ENCODE measurements around the gene CCDC9. TPM values are rescaled to one million over a fixed set of nuclear protein-coding genes. Genes with fewer than 3 reads are reported as not detected.
"Not testable (repeated sequence)": the region's sequence is repeated elsewhere in the genome, so short reads cannot be mapped to it uniquely, and the experiment has no call there.

CCDC9 gene
- total RNA-seq, 1 experiment from 2014 or later: 6.1 TPM

GRCh38 chr19:47280183-47280797 lies 24.0 kb downstream of the CCDC9 start:
- DNase-seq (ENCODE audit: extremely low read depth, low read depth): peak; percentile 27

- DNase-seq (ENCODE audit: extremely low read depth, low read depth): no peak
Observed at GRCh38 chr19:47283405-47284059, 27.2 kb downstream of the CCDC9 start.

DNA sequence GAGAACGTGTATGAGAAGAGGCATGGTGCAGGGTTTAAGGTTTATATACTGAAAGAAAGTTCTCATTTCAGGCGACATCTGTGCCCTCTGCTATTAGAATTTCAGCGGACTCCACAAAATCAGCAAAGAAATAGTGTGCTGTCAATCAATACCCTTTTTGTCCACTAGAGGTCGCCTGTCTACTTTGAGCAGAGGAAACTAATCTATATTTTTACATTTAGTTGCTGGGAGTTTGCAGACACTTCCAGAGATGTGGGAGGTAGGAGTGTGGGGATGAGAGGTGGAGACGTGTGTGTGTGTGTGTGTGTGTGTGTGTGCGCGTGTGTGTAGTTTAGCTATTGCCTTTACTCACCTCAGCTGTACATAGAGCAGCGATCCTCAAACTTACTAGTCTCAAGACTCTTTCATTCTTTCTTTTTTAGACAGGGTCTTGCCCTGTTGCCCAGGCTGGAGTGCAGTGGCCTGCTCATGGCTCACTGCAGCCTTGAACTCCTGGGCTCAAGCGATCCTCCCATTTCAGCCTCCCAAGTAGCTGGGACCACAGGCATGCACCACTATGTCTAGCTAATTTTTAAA lies 28.1 kb downstream of the CCDC9 start:
- peak; percentile 36 for DNase-seq (ENCODE audit: extremely low read depth, low read depth)

GRCh38 chr19:47296036-47296435 lies 39.7 kb downstream of the CCDC9 start:
- DNase-seq (ENCODE audit: extremely low read depth, low read depth): peak; percentile 80

DNA sequence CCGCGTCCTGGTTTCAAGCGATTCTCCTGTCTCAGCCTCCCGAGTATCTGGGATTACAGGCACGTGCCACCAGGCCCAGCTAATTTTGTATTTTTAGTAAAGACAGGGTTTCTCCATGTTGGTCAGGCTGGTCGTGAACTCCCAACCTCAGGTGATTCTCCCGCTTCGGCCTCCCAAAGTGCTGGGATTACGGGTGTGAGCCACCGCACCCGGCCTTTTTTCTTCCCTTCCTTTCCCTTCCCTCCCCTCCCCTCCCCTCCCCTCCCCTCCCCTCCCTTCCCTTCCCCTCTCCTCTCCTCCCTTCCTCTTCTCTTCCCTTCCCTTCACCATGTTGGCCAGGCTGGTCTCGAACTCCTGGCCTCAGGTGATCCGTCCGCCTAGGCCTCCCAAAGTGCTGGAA lies 44.5 kb downstream of the CCDC9 start:
- not testable (repeated sequence) for DNase-seq (ENCODE audit: extremely low read depth, low read depth)

GRCh38 chr19:47302249-47302648 lies 45.9 kb downstream of the CCDC9 start:
- DNase-seq (ENCODE audit: extremely low read depth, low read depth): no peak

GRCh38 chr19:47303966-47304365 lies 47.6 kb downstream of the CCDC9 start:
- no peak for DNase-seq (ENCODE audit: extremely low read depth, low read depth)

GRCh38 chr19:47305309-47305751 lies 49.0 kb downstream of the CCDC9 start:
- peak; percentile 57 for DNase-seq (ENCODE audit: extremely low read depth, low read depth)

GRCh38 chr19:47306303-47306702 lies 50.0 kb downstream of the CCDC9 start:
- DNase-seq (ENCODE audit: extremely low read depth, low read depth): no peak

DNA sequence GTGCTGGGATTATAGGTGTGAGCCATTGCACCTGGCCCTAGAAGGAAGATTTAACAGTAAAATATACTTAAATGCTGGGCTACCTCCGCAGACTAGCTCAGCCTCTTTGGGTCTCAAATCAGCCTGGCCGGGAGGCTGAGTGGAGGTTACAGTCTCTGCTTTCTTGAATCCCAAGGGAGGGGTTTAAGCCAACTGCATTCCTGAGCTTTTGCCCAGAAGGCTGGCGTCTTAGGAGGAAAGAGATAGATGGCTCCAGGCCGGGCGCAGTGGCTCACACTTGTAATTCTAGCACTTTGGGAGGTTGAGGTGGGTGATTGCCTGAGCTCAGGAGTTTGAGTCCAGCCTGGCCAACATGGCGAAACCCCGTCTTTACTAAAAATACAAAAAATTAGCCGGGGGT lies 52.7 kb downstream of the CCDC9 start:
- no peak for DNase-seq (ENCODE audit: extremely low read depth, low read depth)

- no peak for DNase-seq (ENCODE audit: extremely low read depth, low read depth)
Observed at GRCh38 chr19:47309608-47310007, 53.3 kb downstream of the CCDC9 start, which contains the start of gene C5AR1. Gene C5AR1 (plus strand): TSS chr19:47309861. CDS start chr19:47309896, 35 bp downstream.

- no peak for DNase-seq (ENCODE audit: extremely low read depth, low read depth)
Observed at GRCh38 chr19:47310323-47310722, 54.0 kb downstream of the CCDC9 start.

- peak; percentile 51 for DNase-seq (ENCODE audit: extremely low read depth, low read depth)
Observed at GRCh38 chr19:47310819-47311218, 54.5 kb downstream of the CCDC9 start.

- DNase-seq (ENCODE audit: extremely low read depth, low read depth): no peak
Observed at GRCh38 chr19:47312366-47313006, 56.2 kb downstream of the CCDC9 start.

- DNase-seq (ENCODE audit: extremely low read depth, low read depth): no peak
Observed at GRCh38 chr19:47313754-47314295, 57.5 kb downstream of the CCDC9 start.

GRCh38 chr19:47315125-47315821 lies 58.9 kb downstream of the CCDC9 start:
- peak; percentile 87 for DNase-seq (ENCODE audit: extremely low read depth, low read depth)

- DNase-seq (ENCODE audit: extremely low read depth, low read depth): no peak
Observed at GRCh38 chr19:47316513-47316912, 60.2 kb downstream of the CCDC9 start.

DNA sequence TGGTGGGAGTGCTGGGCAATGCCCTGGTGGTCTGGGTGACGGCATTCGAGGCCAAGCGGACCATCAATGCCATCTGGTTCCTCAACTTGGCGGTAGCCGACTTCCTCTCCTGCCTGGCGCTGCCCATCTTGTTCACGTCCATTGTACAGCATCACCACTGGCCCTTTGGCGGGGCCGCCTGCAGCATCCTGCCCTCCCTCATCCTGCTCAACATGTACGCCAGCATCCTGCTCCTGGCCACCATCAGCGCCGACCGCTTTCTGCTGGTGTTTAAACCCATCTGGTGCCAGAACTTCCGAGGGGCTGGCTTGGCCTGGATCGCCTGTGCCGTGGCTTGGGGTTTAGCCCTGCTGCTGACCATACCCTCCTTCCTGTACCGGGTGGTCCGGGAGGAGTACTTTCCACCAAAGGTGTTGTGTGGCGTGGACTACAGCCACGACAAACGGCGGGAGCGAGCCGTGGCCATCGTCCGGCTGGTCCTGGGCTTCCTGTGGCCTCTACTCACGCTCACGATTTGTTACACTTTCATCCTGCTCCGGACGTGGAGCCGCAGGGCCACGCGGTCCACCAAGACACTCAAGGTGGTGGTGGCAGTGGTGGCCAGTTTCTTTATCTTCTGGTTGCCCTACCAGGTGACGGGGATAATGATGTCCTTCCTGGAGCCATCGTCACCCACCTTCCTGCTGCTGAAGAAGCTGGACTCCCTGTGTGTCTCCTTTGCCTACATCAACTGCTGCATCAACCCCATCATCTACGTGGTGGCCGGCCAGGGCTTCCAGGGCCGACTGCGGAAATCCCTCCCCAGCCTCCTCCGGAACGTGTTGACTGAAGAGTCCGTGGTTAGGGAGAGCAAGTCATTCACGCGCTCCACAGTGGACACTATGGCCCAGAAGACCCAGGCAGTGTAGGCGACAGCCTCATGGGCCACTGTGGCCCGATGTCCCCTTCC lies 63.9 kb downstream of the CCDC9 start:
- DNase-seq (ENCODE audit: extremely low read depth, low read depth): no peak
